ENCODE data around the gene LRRC74B. TPM values are rescaled to one million over a fixed set of nuclear protein-coding genes. Genes with fewer than 3 reads are reported as not detected.

Gene LRRC74B
- total and polyA plus RNA-seq, 4 experiments from 2014 or later = not detected

- Histone ChIP-seq H3K27ac (ENCODE audit: low read depth, low read length) (peak within 1 kb of the TSS; percentile 61), H3K4me3 (ENCODE audit: low read length in 2 of 2) (peak within 1 kb of the TSS; percentile 51 to 55), H3K4me1 (ENCODE audit: insufficient read depth, low read length) (peaks cover 23% of the 10 kb centered on the region), H3K36me3 (ENCODE audit: insufficient read depth, low read length) (no peaks in the 10 kb centered on the region), H3K27me3 (ENCODE audit: insufficient read depth, low read length) (no peaks in the 10 kb centered on the region), H3K9me3 (ENCODE audit: control insufficient read depth in 1 of 2, low read length in 2 of 2) (no peaks in the 10 kb centered on the region)
- ChIA-PET CTCF (ENCODE audit: partially characterized antibody) (interaction anchor here (1.3 to 1.4 kb wide), 2 partner anchors 10 to 33 kb away, joined by 3 to 4 read pairs; partner anchors contain the start of gene LZTR1), POLR2A (ENCODE audit: partially characterized antibody) (interaction anchor here (4.5 kb wide), 1 partner anchor 13 kb away, joined by 48 read pairs; the partner anchor contains the start of gene THAP7)
- no peaks in the 10 kb centered on the region for H3K36me3 Mint-ChIP-seq
- no peak for DNase-seq
- peak within 1 kb of the TSS; percentile 86 to 99 (median 97) for H3K27ac Mint-ChIP-seq
- peak within 1 kb of the TSS; percentile 78 to 93 (median 88) for H3K4me3 Mint-ChIP-seq
- H3K9me3 Mint-ChIP-seq = peaks cover 0 to 2% (median 0%) of the 10 kb centered on the region in 8 donors
- intact Hi-C loops (cut with micrococcal nuclease) = no loop called here
- H3K4me1 Mint-ChIP-seq = peaks cover 14 to 36% (median 23%) of the 10 kb centered on the region in 4 donors
- H3K27me3 Mint-ChIP-seq = no peaks in the 10 kb centered on the region
These were observed 30.9 kb upstream of the LRRC74B start, which contains the start of gene P2RX6 for GRCh38 chr22:21014726-21015465. TSS of gene P2RX6 (plus strand) at chr22:21015165. CDS start at chr22:21015175, 10 bp downstream.

DNA sequence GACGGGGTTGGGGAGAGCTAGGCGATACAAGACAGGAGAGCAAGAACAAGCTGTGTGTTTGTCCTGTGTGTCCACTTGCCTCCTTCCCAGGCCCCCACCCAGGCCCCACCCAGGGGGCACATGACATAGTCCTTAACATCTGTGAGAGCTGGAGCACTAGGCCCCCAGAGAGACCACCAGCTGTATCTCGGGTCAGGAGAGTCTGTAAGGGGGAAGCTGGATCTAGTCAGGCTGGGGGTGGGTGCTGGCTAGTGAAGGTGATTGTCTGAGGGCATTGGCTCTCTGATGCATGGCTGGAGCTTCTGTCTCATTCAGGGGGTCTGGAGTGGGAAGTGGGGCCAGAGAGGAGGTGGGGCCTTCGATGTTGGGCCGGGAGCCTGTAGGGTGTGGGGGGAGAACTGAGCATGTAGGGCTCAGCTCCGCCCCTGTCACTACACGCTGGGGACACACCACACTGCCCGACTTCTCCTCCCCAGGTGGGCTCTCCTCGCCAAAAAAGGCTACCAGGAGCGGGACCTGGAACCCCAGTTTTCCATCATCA, 30.2 kb upstream of the LRRC74B start:
- peaks cover 14 to 36% (median 23%) of the 10 kb centered on the region in 4 donors for H3K4me1 Mint-ChIP-seq
- no peak overlapping the region for H3K27ac ChIP-seq (ENCODE audit: low read depth, low read length)
- no peaks in the 10 kb centered on the region for H3K36me3 Mint-ChIP-seq
- ChIA-PET CTCF (ENCODE audit: partially characterized antibody) (interaction anchor here (1.3 to 1.4 kb wide), 2 partner anchors 10 to 34 kb away, joined by 3 to 4 read pairs; partner anchors contain the start of gene LZTR1), POLR2A (ENCODE audit: partially characterized antibody) (interaction anchor here (4.5 kb wide), 1 partner anchor 13 kb away, joined by 48 read pairs; the partner anchor contains the start of gene THAP7)
- H3K27me3 Mint-ChIP-seq = no peaks in the 10 kb centered on the region
- H3K36me3 ChIP-seq (ENCODE audit: insufficient read depth, low read length) = no peaks in the 10 kb centered on the region
- H3K27me3 ChIP-seq (ENCODE audit: insufficient read depth, low read length) = no peaks in the 10 kb centered on the region
- peaks cover 0 to 2% (median 0%) of the 10 kb centered on the region in 8 donors for H3K9me3 Mint-ChIP-seq
- intact Hi-C loops (cut with micrococcal nuclease) = no loop called here
- DNase-seq = no peak
- peaks cover 23% of the 10 kb centered on the region for H3K4me1 ChIP-seq (ENCODE audit: insufficient read depth, low read length)
- H3K4me3 Mint-ChIP-seq = peak overlapping the region in 6 of 8 donors; percentile 13 to 91 (median 33)
- H3K27ac Mint-ChIP-seq = peak overlapping the region in 5 of 7 donors; percentile 53 to 99 (median 97)
- no peaks in the 10 kb centered on the region for H3K9me3 ChIP-seq (ENCODE audit: control insufficient read depth in 1 of 2, low read length in 2 of 2)
- no peak overlapping the region for H3K4me3 ChIP-seq (ENCODE audit: low read length in 2 of 2)

GRCh38 chr22:21016644-21017420, 28.9 kb upstream of the LRRC74B start:
- H3K4me3 Mint-ChIP-seq = peak overlapping the region in 5 of 8 donors; percentile 8 to 63 (median 29)
- Histone ChIP-seq H3K27me3 (ENCODE audit: insufficient read depth, low read length) (no peaks in the 10 kb centered on the region), H3K4me1 (ENCODE audit: insufficient read depth, low read length) (peaks cover 23% of the 10 kb centered on the region), H3K27ac (ENCODE audit: low read depth, low read length) (no peak overlapping the region), H3K36me3 (ENCODE audit: insufficient read depth, low read length) (no peaks in the 10 kb centered on the region), H3K4me3 (ENCODE audit: low read length in 2 of 2) (no peak overlapping the region), H3K9me3 (ENCODE audit: control insufficient read depth in 1 of 2, low read length in 2 of 2) (no peaks in the 10 kb centered on the region)
- H3K36me3 Mint-ChIP-seq = no peaks in the 10 kb centered on the region
- no peak for DNase-seq
- peaks cover 0 to 2% (median 0%) of the 10 kb centered on the region in 8 donors for H3K9me3 Mint-ChIP-seq
- peak overlapping the region in 6 of 7 donors; percentile 62 to 87 (median 72) for H3K27ac Mint-ChIP-seq
- peaks cover 14 to 36% (median 23%) of the 10 kb centered on the region in 4 donors for H3K4me1 Mint-ChIP-seq
- POLR2A ChIA-PET (ENCODE audit: partially characterized antibody) = no interaction called here
- CTCF ChIA-PET (ENCODE audit: partially characterized antibody) = no interaction called here
- H3K27me3 Mint-ChIP-seq = no peaks in the 10 kb centered on the region
- intact Hi-C loops (cut with micrococcal nuclease) = no loop called here

GRCh38 chr22:21018314-21018713, 27.4 kb upstream of the LRRC74B start:
- Mint-ChIP-seq H3K4me1 (peaks cover 14 to 32% (median 21%) of the 10 kb centered on the region in 4 donors), H3K27ac (peak overlapping the region in 1 of 7 donors; percentile 81), H3K36me3 (no peaks in the 10 kb centered on the region), H3K27me3 (no peaks in the 10 kb centered on the region), H3K4me3 (peak overlapping the region in 1 of 8 donors; percentile 41), H3K9me3 (peaks cover 0 to 2% (median 0%) of the 10 kb centered on the region in 8 donors)
- CTCF ChIA-PET (ENCODE audit: partially characterized antibody) = no interaction called here
- Histone ChIP-seq H3K27me3 (ENCODE audit: insufficient read depth, low read length) (no peaks in the 10 kb centered on the region), H3K4me1 (ENCODE audit: insufficient read depth, low read length) (peaks cover 23% of the 10 kb centered on the region), H3K4me3 (ENCODE audit: low read length in 2 of 2) (no peak overlapping the region), H3K27ac (ENCODE audit: low read depth, low read length) (no peak overlapping the region), H3K36me3 (ENCODE audit: insufficient read depth, low read length) (no peaks in the 10 kb centered on the region), H3K9me3 (ENCODE audit: control insufficient read depth in 1 of 2, low read length in 2 of 2) (no peaks in the 10 kb centered on the region)
- POLR2A ChIA-PET (ENCODE audit: partially characterized antibody) = no interaction called here
- DNase-seq = no peak
- intact Hi-C loops (cut with micrococcal nuclease) = no loop called here

DNA sequence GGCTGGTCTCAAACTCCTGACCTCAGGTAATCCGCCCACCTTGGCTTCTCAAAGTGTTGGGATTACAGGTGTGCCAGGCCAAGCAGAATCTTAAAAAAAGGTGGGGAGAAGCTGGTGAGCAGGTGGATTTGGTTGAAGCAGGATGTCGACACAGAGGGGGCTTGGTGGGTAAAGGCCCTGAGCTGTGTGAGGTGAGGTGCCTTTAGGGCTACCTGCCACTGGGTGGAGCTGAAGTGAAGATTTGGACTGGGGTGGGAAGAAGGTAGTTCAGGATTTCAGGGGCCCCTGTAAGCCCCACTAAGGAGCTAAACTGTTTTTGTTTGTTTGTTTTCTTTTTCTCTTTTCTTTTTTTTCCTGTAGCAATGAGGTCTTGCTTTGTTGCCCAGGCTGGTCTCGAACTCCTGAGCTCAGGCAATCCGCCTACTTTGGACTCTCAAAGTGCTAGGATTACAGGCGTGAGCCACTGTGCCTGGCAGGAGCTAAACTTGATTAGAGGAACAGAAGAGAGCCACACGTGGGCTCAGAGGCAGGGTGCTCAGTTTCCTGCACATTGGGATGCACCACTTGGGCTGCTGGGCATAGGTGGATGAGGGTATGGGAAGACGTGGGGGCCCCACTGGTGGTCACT, 24.8 kb upstream of the LRRC74B start:
- Mint-ChIP-seq H3K4me3 (peak overlapping the region in 1 of 8 donors; percentile 21), H3K36me3 (no peaks in the 10 kb centered on the region), H3K9me3 (peaks cover 0 to 2% (median 0%) of the 10 kb centered on the region in 8 donors), H3K27ac (peak overlapping the region in 2 of 7 donors; percentile 18 to 50), H3K27me3 (no peaks in the 10 kb centered on the region), H3K4me1 (peaks cover 7 to 20% (median 12%) of the 10 kb centered on the region in 4 donors)
- no peak overlapping the region for H3K27ac ChIP-seq (ENCODE audit: low read depth, low read length)
- no peaks in the 10 kb centered on the region for H3K9me3 ChIP-seq (ENCODE audit: control insufficient read depth in 1 of 2, low read length in 2 of 2)
- no peaks in the 10 kb centered on the region for H3K36me3 ChIP-seq (ENCODE audit: insufficient read depth, low read length)
- no peaks in the 10 kb centered on the region for H3K27me3 ChIP-seq (ENCODE audit: insufficient read depth, low read length)
- POLR2A ChIA-PET (ENCODE audit: partially characterized antibody) = no interaction called here
- DNase-seq = no peak
- no peak overlapping the region for H3K4me3 ChIP-seq (ENCODE audit: low read length in 2 of 2)
- CTCF ChIA-PET (ENCODE audit: partially characterized antibody) = interaction anchor here (0.8 kb wide), 1 partner anchor 15 kb away, joined by 3 read pairs; no protein-coding TSS in a partner anchor
- intact Hi-C loops (cut with micrococcal nuclease) = no loop called here
- H3K4me1 ChIP-seq (ENCODE audit: insufficient read depth, low read length) = peaks cover 12% of the 10 kb centered on the region

DNA sequence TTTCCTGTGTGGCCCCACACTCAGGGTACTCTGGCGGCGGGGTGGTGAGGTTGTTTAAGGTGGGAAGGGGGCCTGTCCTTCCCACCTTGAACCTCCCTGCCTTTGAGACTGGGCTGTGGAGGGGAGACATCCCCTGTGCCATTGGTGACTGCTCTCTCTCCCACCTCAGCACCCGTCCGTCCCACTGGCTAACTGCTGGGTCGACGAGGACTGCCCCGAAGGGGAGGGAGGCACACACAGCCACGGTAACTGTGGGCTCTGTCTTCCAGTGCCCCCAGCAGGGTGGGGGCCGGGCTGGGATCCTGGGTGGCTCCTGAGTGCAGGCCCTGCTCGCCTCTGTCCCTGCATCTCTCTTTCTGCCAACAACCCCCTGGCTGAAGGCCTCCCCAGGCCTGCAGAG, 23.2 kb upstream of the LRRC74B start:
- H3K36me3 ChIP-seq (ENCODE audit: insufficient read depth, low read length) = no peaks in the 10 kb centered on the region
- no peak overlapping the region for H3K4me3 ChIP-seq (ENCODE audit: low read length in 2 of 2)
- peaks cover 13% of the 10 kb centered on the region for H3K4me1 ChIP-seq (ENCODE audit: insufficient read depth, low read length)
- H3K27ac Mint-ChIP-seq = no peak overlapping the region
- H3K27ac ChIP-seq (ENCODE audit: low read depth, low read length) = no peak overlapping the region
- no peaks in the 10 kb centered on the region for H3K9me3 ChIP-seq (ENCODE audit: control insufficient read depth in 1 of 2, low read length in 2 of 2)
- H3K27me3 Mint-ChIP-seq = no peaks in the 10 kb centered on the region
- intact Hi-C loops (cut with micrococcal nuclease) = no loop called here
- no peaks in the 10 kb centered on the region for H3K36me3 Mint-ChIP-seq
- no peaks in the 10 kb centered on the region for H3K27me3 ChIP-seq (ENCODE audit: insufficient read depth, low read length)
- CTCF ChIA-PET (ENCODE audit: partially characterized antibody) = no interaction called here
- H3K4me3 Mint-ChIP-seq = no peak overlapping the region
- peaks cover 0 to 2% (median 0%) of the 10 kb centered on the region in 8 donors for H3K9me3 Mint-ChIP-seq
- DNase-seq = no peak
- H3K4me1 Mint-ChIP-seq = peaks cover 7 to 10% (median 10%) of the 10 kb centered on the region in 4 donors
- POLR2A ChIA-PET (ENCODE audit: partially characterized antibody) = no interaction called here

Data from CD4-positive, alpha-beta memory T cell (primary cell).